Adrenal gland (tissue), 5 donors: ENCODE measurements around the gene TSHZ2.

Experiments
- CTCF ChIP-seq, 6 experiments: fragments of 450-650 bp in 4 of 6; fragments of 200-600 bp in 2 of 6; sonication (generic) in 1 of 6; IDR thresholded peaks; 1 replicate in 5 of 6; 2 replicates in 1 of 6; pipeline versions ENCODE4 v1.5.1 to v1.8.0; 2016 to 2021; ENCODE audit warnings: antibody characterized with exemption in 6 of 6, mild to moderate bottlenecking in 2 of 6, moderate library complexity in 1 of 6
- POLR2A ChIP-seq, 2 donors: fragments of 450-650 bp; IDR thresholded peaks; one replicate each; pipeline ENCODE4 v1.6.1; 2017; ENCODE audit warnings: antibody characterized with exemption in 2 of 2, mild to moderate bottlenecking in 2 of 2, moderate library complexity in 1 of 2
- donor health status: DM: no; HTN: no; CAD: no.

- no peak for TF ChIP-seq CTCF (IDR thresholded peaks at IDR 0.05)
- no peak for TF ChIP-seq POLR2A (IDR thresholded peaks at IDR 0.05)
Observed at GRCh38 chr20:53122853-53123252, 150.7 kb downstream of the TSHZ2 start.
